PC-9 (cell line): ENCODE measurements around the gene TMEM134.

Experiments
- EZH2 ChIP-seq: fragments of 200-600 bp; sonication (generic); IDR thresholded peaks from 2 replicates; pipeline ENCODE4 v1.8.0; 2017; ENCODE audit warnings: antibody characterized with exemption, low read depth
- TF ChIP-seq, protein P1 (sequence below): fragments of 200-600 bp; sonication (generic); conservative IDR thresholded peaks from 2 replicates; pipeline ENCODE4 v1.6.1; 2017; ENCODE audit warnings: mixed run types, antibody characterized with exemption, mild to moderate bottlenecking, moderate library complexity

DNA sequence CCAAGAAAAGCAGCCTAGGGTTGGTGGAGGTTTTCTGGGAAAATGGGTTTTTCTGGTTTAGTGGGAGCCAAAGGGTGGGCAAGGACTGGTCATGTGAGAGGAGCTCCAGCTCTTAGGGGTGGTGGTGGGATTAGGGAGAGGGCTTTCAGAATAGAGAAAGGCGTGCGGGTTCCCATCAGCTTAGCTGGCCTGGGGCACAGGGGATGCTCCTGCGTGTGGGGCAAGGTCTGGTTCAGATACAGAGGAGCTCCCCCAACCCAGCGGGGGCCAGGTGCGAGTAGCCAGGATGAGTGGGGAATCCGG lies 644 bp downstream of the TMEM134 start:
- TF ChIP-seq, protein P1, sequence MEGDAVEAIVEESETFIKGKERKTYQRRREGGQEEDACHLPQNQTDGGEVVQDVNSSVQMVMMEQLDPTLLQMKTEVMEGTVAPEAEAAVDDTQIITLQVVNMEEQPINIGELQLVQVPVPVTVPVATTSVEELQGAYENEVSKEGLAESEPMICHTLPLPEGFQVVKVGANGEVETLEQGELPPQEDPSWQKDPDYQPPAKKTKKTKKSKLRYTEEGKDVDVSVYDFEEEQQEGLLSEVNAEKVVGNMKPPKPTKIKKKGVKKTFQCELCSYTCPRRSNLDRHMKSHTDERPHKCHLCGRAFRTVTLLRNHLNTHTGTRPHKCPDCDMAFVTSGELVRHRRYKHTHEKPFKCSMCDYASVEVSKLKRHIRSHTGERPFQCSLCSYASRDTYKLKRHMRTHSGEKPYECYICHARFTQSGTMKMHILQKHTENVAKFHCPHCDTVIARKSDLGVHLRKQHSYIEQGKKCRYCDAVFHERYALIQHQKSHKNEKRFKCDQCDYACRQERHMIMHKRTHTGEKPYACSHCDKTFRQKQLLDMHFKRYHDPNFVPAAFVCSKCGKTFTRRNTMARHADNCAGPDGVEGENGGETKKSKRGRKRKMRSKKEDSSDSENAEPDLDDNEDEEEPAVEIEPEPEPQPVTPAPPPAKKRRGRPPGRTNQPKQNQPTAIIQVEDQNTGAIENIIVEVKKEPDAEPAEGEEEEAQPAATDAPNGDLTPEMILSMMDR = no peak
- no peak for TF ChIP-seq EZH2
